Measurements from ENCODE around the gene FAIM2. TPM values are rescaled to one million over a fixed set of nuclear protein-coding genes. Genes with fewer than 3 reads are reported as not detected.
A peak's percentile ranks its signal among the peaks of the same experiment; 100 is the strongest.

Gene FAIM2
- total RNA-seq, 1 donor from 2014 or later, result 1.6 TPM

DNA sequence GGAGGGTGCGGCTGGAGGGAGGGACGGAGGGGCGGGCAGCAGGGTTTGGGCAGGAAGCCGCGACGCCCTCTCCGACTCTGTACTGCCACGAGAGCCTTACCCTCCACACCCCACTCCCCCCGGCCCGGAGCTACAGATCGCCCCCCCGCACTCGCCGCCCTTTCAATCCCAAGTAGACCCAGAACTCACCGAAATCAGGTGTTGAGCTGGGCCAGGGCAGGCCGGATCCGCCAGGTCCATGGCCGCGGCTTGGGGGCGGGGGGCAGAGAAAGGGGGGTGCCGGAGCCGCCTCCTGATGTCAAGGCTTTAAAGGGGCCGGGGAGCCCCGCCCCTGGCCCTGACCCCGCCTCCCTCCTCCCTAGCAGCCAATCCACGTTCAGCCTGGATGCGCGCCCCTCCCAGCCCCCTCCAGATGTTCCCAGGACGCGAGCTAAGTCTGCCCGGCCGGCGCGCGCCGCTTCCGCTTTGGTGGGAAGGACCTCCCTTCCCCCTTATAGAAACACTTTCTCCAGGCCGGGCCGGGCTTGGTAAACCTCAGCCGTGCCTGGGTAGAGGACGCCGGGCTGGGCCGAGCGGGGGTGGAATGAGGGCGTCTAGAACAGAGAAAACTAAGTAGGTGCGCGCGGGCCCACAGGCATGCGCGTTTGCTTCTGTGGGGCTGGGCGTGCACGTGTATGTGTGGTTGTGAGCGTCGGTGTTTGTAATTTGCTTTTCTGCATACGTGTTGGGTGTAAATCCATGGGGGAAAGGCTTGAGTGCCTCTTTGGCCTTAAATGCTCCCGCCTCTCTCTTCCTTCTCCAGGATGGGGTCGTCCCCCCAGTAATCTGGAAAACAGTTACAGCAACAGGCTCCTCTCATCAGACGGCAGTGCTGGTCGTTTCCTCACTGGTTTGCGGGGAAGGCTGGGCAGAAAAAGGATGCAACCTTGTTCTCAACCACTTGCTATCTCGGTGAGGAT, 75.3 kb downstream of the FAIM2 start, which contains the start of gene NCKAP5L:
TSS of gene NCKAP5L (minus strand) at position 281 of the 959 bp plus-strand sequence. CDS start 24,369 bp downstream, outside the sequence.
- no peaks in the 10 kb centered on the region for H3K27me3 Mint-ChIP-seq (ENCODE audit: low read depth)
- TF ChIP-seq, protein P1, sequence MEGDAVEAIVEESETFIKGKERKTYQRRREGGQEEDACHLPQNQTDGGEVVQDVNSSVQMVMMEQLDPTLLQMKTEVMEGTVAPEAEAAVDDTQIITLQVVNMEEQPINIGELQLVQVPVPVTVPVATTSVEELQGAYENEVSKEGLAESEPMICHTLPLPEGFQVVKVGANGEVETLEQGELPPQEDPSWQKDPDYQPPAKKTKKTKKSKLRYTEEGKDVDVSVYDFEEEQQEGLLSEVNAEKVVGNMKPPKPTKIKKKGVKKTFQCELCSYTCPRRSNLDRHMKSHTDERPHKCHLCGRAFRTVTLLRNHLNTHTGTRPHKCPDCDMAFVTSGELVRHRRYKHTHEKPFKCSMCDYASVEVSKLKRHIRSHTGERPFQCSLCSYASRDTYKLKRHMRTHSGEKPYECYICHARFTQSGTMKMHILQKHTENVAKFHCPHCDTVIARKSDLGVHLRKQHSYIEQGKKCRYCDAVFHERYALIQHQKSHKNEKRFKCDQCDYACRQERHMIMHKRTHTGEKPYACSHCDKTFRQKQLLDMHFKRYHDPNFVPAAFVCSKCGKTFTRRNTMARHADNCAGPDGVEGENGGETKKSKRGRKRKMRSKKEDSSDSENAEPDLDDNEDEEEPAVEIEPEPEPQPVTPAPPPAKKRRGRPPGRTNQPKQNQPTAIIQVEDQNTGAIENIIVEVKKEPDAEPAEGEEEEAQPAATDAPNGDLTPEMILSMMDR (conservative IDR thresholded peaks at IDR 0.05), result no peak

DNA sequence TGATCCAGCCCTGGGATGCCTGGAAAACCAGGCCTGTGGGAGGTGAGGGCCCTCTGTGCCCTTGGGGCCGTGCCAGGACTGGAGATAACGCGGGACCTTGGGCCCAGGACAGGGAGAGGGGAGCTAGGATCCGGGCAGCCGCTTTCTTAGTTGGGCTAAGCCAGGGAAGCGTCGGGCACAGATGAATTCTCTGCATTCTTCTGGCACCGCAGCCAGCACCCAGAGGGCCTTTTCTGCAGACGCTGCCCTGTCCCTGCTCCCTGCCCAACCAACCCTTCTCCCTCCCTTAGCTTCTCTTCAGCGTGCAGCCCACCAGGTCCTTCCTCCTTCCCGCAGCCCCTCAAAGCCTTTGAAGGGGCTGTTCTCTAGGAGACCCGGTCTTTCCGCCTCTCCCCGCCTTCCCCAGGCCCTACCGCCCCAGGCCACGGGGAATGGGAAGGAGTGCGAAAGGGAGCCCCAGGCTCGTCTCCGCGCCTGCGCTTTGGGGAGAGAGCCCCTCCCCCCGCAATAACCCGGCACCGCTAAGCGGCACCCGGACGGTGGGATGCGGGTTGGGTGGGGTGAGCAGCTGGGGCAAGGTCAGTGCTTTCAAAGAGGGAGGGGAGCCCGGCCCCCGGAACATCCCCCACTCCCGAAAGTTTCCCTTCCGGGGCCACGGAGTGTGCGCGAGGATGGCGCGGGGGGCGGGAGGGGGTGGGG, 76.2 kb downstream of the FAIM2 start:
- H3K4me3 Mint-ChIP-seq, result peak overlapping the region; percentile 98
- peaks cover 43% of the 10 kb centered on the region for H3K4me1 Mint-ChIP-seq
- H3K27me3 Mint-ChIP-seq (ENCODE audit: low read depth), result no peaks in the 10 kb centered on the region
- DNase-seq (ENCODE audit: low read depth, low spot score), result peak; percentile 73
- H3K27ac Mint-ChIP-seq (ENCODE audit: unreplicated experiment), result peak overlapping the region; percentile 92
- no peaks in the 10 kb centered on the region for H3K36me3 Mint-ChIP-seq (ENCODE audit: low read depth)
- no peaks in the 10 kb centered on the region for H3K9me3 Mint-ChIP-seq
- TF ChIP-seq, protein P1 (conservative IDR thresholded peaks at IDR 0.05), result no peak

More for the DNA sequence above, 75.3 kb downstream of the FAIM2 start, which contains the start of gene NCKAP5L:
- H3K27ac Mint-ChIP-seq (ENCODE audit: unreplicated experiment), result peak within 1 kb of the TSS; percentile 96
- H3K9me3 Mint-ChIP-seq, result no peaks in the 10 kb centered on the region
- H3K36me3 Mint-ChIP-seq (ENCODE audit: low read depth), result no peaks in the 10 kb centered on the region
- H3K4me3 Mint-ChIP-seq, result peak within 1 kb of the TSS; percentile 98
- DNase-seq (ENCODE audit: low read depth, low spot score), result peak; percentile 92
- H3K4me1 Mint-ChIP-seq, result peaks cover 43% of the 10 kb centered on the region

DNA sequence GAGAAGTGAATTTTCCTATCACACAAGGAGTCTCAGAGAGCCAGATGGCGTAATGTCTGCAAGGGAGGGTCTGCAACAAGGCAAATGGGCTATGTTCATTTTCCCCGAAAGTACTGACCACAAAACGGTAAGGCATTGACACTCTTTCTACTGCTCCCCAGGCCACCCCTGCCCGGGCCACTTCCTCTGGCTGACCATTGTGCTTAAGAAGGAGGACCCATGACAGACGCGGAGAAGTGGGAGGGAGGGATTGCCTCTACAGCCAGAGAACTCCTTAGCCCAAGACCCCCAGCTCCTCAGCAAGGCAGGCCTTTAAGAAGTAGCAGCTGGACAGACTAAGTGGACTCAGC, 76.7 kb downstream of the FAIM2 start:
- no peaks in the 10 kb centered on the region for H3K9me3 Mint-ChIP-seq
- H3K4me1 Mint-ChIP-seq, result peaks cover 43% of the 10 kb centered on the region
- H3K36me3 Mint-ChIP-seq (ENCODE audit: low read depth), result no peaks in the 10 kb centered on the region
- H3K4me3 Mint-ChIP-seq, result peak overlapping the region; percentile 98
- DNase-seq (ENCODE audit: low read depth, low spot score), result no peak
- TF ChIP-seq, protein P1 (conservative IDR thresholded peaks at IDR 0.05), result no peak
- no peaks in the 10 kb centered on the region for H3K27me3 Mint-ChIP-seq (ENCODE audit: low read depth)
- H3K27ac Mint-ChIP-seq (ENCODE audit: unreplicated experiment), result peak overlapping the region; percentile 92

DNA sequence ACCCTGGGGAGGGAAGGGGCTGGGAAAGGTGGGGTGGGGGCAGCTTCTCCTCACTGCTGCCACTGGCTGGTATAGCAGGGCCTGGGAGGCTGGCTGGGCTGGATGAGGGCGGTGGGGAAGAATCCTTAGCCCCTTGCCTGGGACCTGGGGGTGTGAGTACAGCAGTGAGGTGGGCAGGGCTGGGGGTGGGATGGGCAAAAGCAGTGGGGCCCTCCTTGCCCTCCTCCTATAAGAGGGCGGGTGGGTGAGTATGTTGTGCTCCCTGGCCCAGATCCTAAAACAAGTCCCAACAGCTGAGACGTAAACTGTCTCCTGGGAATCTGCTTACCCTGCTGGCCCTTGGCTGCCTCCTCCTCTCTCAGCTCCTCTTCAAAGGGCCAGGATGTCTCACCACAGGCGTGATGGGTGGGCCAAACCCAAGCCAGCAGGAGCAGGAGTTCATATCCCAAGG, 77.7 kb downstream of the FAIM2 start:
- TF ChIP-seq, protein P1 (conservative IDR thresholded peaks at IDR 0.05), result no peak
- Mint-ChIP-seq H3K9me3 (no peaks in the 10 kb centered on the region), H3K4me1 (peaks cover 52% of the 10 kb centered on the region), H3K36me3 (ENCODE audit: low read depth) (no peaks in the 10 kb centered on the region), H3K27ac (ENCODE audit: unreplicated experiment) (no peak overlapping the region), H3K27me3 (ENCODE audit: low read depth) (no peaks in the 10 kb centered on the region), H3K4me3 (peak overlapping the region; percentile 98)
- DNase-seq (ENCODE audit: low read depth, low spot score), result no peak

DNA sequence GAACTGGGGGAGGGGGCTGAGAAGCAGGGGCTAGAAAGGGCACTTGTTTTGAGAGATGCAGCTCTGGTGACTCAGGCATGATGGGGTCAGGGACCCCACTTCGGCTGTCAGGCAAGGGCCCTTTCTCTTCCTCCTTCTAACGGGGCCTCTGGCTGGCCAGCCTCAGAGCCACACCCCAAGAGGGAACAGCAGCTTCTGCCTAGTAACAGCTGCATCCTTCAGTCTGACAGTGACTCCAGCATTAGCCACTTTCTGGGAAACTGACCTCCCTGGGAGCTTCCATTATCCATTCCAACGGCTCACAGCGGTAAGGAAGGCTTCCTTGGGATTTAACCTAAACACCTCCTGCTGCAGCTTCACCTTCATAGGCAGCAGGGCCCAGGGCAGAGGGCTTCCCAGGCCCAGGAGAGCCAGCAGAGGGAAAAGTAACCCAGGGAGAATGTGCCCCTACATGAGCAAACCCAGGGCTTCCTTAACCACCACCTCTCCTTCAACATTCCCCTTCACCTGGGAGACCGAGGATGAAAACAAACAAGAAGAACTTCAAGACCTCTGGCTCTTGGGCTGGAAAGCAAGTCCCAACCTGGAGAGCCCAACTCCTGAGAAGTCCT, 78.2 kb downstream of the FAIM2 start:
- peak overlapping the region; percentile 87 for H3K4me3 Mint-ChIP-seq
- H3K27ac Mint-ChIP-seq (ENCODE audit: unreplicated experiment), result peak overlapping the region; percentile 43
- H3K4me1 Mint-ChIP-seq, result peaks cover 54% of the 10 kb centered on the region
- DNase-seq (ENCODE audit: low read depth, low spot score), result no peak
- H3K9me3 Mint-ChIP-seq, result no peaks in the 10 kb centered on the region
- TF ChIP-seq, protein P1 (conservative IDR thresholded peaks at IDR 0.05), result no peak
- no peaks in the 10 kb centered on the region for H3K27me3 Mint-ChIP-seq (ENCODE audit: low read depth)
- H3K36me3 Mint-ChIP-seq (ENCODE audit: low read depth), result no peaks in the 10 kb centered on the region

Measured in neural crest cell (in vitro differentiated cells).